ENCODE data around the gene ZSWIM6. TPM values are rescaled to one million over a fixed set of nuclear protein-coding genes. Genes with fewer than 3 reads are reported as not detected.

ZSWIM6 gene
- polyA plus RNA-seq, 1 experiment = 11.1 TPM

- no peaks in the 10 kb centered on the region for H3K36me3 ChIP-seq (ENCODE audit: control insufficient read depth, insufficient read depth, low read length)
- TF ChIP-seq CTCF (IDR thresholded peaks at IDR 0.05; ENCODE audit: insufficient read depth, low read depth, low read length) = no peak
- POLR2A ChIA-PET = interaction anchor here (0.7 to 1.0 kb wide), 2 partner anchors 9 to 144 kb away, joined by 3 read pairs; no protein-coding TSS in a partner anchor
- H3K27me3 ChIP-seq (ENCODE audit: control insufficient read depth, insufficient read depth, low read length) = no peaks in the 10 kb centered on the region
- CTCF ChIA-PET = interaction anchor here (1.5 kb wide), 1 partner anchor 10 kb away, joined by 5 read pairs; no protein-coding TSS in a partner anchor
- DNase-seq (ENCODE audit: low read depth) = no peak
- peak overlapping the region; percentile 17 for H3K4me3 ChIP-seq (ENCODE audit: low read depth, low read length)
Measured at GRCh38 chr5:61306531-61307131, 25.4 kb upstream of the ZSWIM6 start.

DNA sequence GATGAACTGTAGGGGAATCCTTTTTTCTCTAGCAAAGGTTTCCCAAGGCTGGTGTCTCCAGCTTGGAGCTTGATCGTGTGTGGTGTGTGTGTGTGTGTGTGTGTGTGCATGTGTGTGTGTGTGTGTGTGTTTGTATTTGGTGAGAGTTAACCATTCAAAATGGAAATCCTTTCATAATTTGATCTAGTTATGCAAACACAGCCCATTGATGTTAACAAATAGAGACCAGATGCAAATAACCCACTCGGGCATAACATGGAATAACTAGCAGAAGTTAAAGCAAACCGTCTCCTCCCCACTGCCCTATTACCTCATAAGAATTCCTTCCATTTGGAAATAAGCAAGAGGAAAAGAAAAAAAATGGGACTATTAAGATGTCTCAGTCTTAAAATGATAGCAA, 24.9 kb upstream of the ZSWIM6 start:
- ChIA-PET POLR2A (no interaction called here), CTCF (no interaction called here)
- H3K36me3 ChIP-seq (ENCODE audit: control insufficient read depth, insufficient read depth, low read length) = no peaks in the 10 kb centered on the region
- H3K27me3 ChIP-seq (ENCODE audit: control insufficient read depth, insufficient read depth, low read length) = no peaks in the 10 kb centered on the region
- peak overlapping the region; percentile 17 for H3K4me3 ChIP-seq (ENCODE audit: low read depth, low read length)
- no peak for TF ChIP-seq CTCF (IDR thresholded peaks at IDR 0.05; ENCODE audit: insufficient read depth, low read depth, low read length)
- DNase-seq (ENCODE audit: low read depth) = no peak

GRCh38 chr5:61307611-61308010, 24.4 kb upstream of the ZSWIM6 start:
- Histone ChIP-seq H3K4me3 (ENCODE audit: low read depth, low read length) (no peak overlapping the region), H3K27me3 (ENCODE audit: control insufficient read depth, insufficient read depth, low read length) (no peaks in the 10 kb centered on the region), H3K36me3 (ENCODE audit: control insufficient read depth, insufficient read depth, low read length) (no peaks in the 10 kb centered on the region)
- ChIA-PET CTCF (interaction anchor here (1.1 to 1.5 kb wide), 2 partner anchors 23 to 136 kb away, joined by 3 read pairs; no protein-coding TSS in a partner anchor), POLR2A (no interaction called here)
- TF ChIP-seq CTCF (IDR thresholded peaks at IDR 0.05; ENCODE audit: insufficient read depth, low read depth, low read length) = no peak
- no peak for DNase-seq (ENCODE audit: low read depth)

- TF ChIP-seq CTCF (IDR thresholded peaks at IDR 0.05; ENCODE audit: insufficient read depth, low read depth, low read length) = no peak
- H3K36me3 ChIP-seq (ENCODE audit: control insufficient read depth, insufficient read depth, low read length) = no peaks in the 10 kb centered on the region
- no peak overlapping the region for H3K4me3 ChIP-seq (ENCODE audit: low read depth, low read length)
- ChIA-PET CTCF (interaction anchor here (0.7 to 1.5 kb wide), 3 partner anchors 22 to 251 kb away, joined by 3 read pairs; no protein-coding TSS in a partner anchor), POLR2A (no interaction called here)
- no peaks in the 10 kb centered on the region for H3K27me3 ChIP-seq (ENCODE audit: control insufficient read depth, insufficient read depth, low read length)
- DNase-seq (ENCODE audit: low read depth) = no peak
Measured at GRCh38 chr5:61308712-61309111, 23.3 kb upstream of the ZSWIM6 start.

- CTCF ChIA-PET = interaction anchor here (1.5 kb wide), 1 partner anchor 21 kb away, joined by 3 read pairs; no protein-coding TSS in a partner anchor
- TF ChIP-seq CTCF (IDR thresholded peaks at IDR 0.05; ENCODE audit: insufficient read depth, low read depth, low read length) = no peak
- POLR2A ChIA-PET = no interaction called here
- no peak overlapping the region for H3K4me3 ChIP-seq (ENCODE audit: low read depth, low read length)
- no peaks in the 10 kb centered on the region for H3K36me3 ChIP-seq (ENCODE audit: control insufficient read depth, insufficient read depth, low read length)
- DNase-seq (ENCODE audit: low read depth) = no peak
- H3K27me3 ChIP-seq (ENCODE audit: control insufficient read depth, insufficient read depth, low read length) = no peaks in the 10 kb centered on the region
Measured at GRCh38 chr5:61309115-61309514, 22.9 kb upstream of the ZSWIM6 start.

Data from BJ (cell line).